ENCODE measurements around the gene CCDC201.
"Not testable (repeated sequence)": the region's sequence is repeated elsewhere in the genome, so short reads cannot be mapped to it uniquely, and the experiment has no call there.

CCDC201 gene

GRCh38 chr7:45873355-45873754 is 473 bp upstream of the CCDC201 start:
- TF ChIP-seq EZH2 (IDR thresholded peaks at IDR 0.05) (no peak), FOXP2 (optimal IDR thresholded peaks at IDR 0.05; ENCODE audit: control extremely low read depth, extremely low read length, insufficient read depth) (no peak), POLR2AphosphoS5 (IDR thresholded peaks at IDR 0.05; ENCODE audit: borderline replicate concordance, low read depth, low read length) (no peak)
- no peak overlapping the region for H3K27ac ChIP-seq
- no peaks in the 10 kb centered on the region for H3K36me3 ChIP-seq (ENCODE audit: insufficient read depth, low read length)
- H3K9me3 ChIP-seq (ENCODE audit: low read depth, low read length) = no peaks in the 10 kb centered on the region
- no peak overlapping the region for H3K4me3 ChIP-seq
- DNase-seq (ENCODE audit: low read depth, low spot score) = no peak
- no peak overlapping the region for H3K9ac ChIP-seq (ENCODE audit: insufficient read length)

- no peak for TF ChIP-seq EZH2 (IDR thresholded peaks at IDR 0.05)
- TF ChIP-seq POLR2AphosphoS5 (IDR thresholded peaks at IDR 0.05; ENCODE audit: borderline replicate concordance, low read depth, low read length) = no peak
- no peak for TF ChIP-seq FOXP2 (optimal IDR thresholded peaks at IDR 0.05; ENCODE audit: control extremely low read depth, extremely low read length, insufficient read depth)
- Histone ChIP-seq H3K36me3 (ENCODE audit: insufficient read depth, low read length) (no peaks in the 10 kb centered on the region), H3K9me3 (ENCODE audit: low read depth, low read length) (no peaks in the 10 kb centered on the region), H3K4me3 (no peak overlapping the region), H3K27ac (no peak overlapping the region), H3K9ac (ENCODE audit: insufficient read length) (no peak overlapping the region)
- DNase-seq (ENCODE audit: low read depth, low spot score) = no peak
These were observed 507 bp downstream of the CCDC201 start for GRCh38 chr7:45872116-45873034.

- Histone ChIP-seq H3K36me3 (ENCODE audit: insufficient read depth, low read length) (no peaks in the 10 kb centered on the region), H3K4me3 (no peak overlapping the region), H3K9ac (ENCODE audit: insufficient read length) (no peak overlapping the region), H3K9me3 (ENCODE audit: low read depth, low read length) (no peaks in the 10 kb centered on the region), H3K27ac (no peak overlapping the region)
- DNase-seq (ENCODE audit: low read depth, low spot score) = no peak
- TF ChIP-seq FOXP2 (optimal IDR thresholded peaks at IDR 0.05; ENCODE audit: control extremely low read depth, extremely low read length, insufficient read depth) = no peak
- TF ChIP-seq POLR2AphosphoS5 (IDR thresholded peaks at IDR 0.05; ENCODE audit: borderline replicate concordance, low read depth, low read length) = no peak
- TF ChIP-seq EZH2 (IDR thresholded peaks at IDR 0.05) = no peak
These were observed 3.5 kb downstream of the CCDC201 start for GRCh38 chr7:45869426-45869825.

GRCh38 chr7:45867471-45867870 is 5.4 kb downstream of the CCDC201 start:
- no peak overlapping the region for H3K9ac ChIP-seq (ENCODE audit: insufficient read length)
- H3K4me3 ChIP-seq = no peak overlapping the region
- no peak for TF ChIP-seq POLR2AphosphoS5 (IDR thresholded peaks at IDR 0.05; ENCODE audit: borderline replicate concordance, low read depth, low read length)
- no peaks in the 10 kb centered on the region for H3K36me3 ChIP-seq (ENCODE audit: insufficient read depth, low read length)
- no peaks in the 10 kb centered on the region for H3K9me3 ChIP-seq (ENCODE audit: low read depth, low read length)
- DNase-seq (ENCODE audit: low read depth, low spot score) = no peak
- H3K27ac ChIP-seq = no peak overlapping the region

GRCh38 chr7:45865594-45866410 is 7.1 kb downstream of the CCDC201 start:
- H3K4me3 ChIP-seq = no peak overlapping the region
- TF ChIP-seq FOXP2 (optimal IDR thresholded peaks at IDR 0.05; ENCODE audit: control extremely low read depth, extremely low read length, insufficient read depth) = no peak
- no peak for TF ChIP-seq POLR2AphosphoS5 (IDR thresholded peaks at IDR 0.05; ENCODE audit: borderline replicate concordance, low read depth, low read length)
- no peak for TF ChIP-seq EZH2 (IDR thresholded peaks at IDR 0.05)
- no peak overlapping the region for H3K27ac ChIP-seq
- H3K9ac ChIP-seq (ENCODE audit: insufficient read length) = no peak overlapping the region
- H3K36me3 ChIP-seq (ENCODE audit: insufficient read depth, low read length) = no peaks in the 10 kb centered on the region
- H3K9me3 ChIP-seq (ENCODE audit: low read depth, low read length) = no peaks in the 10 kb centered on the region
- DNase-seq (ENCODE audit: low read depth, low spot score) = no peak

- H3K4me3 ChIP-seq = no peak overlapping the region
These were observed 9.2 kb downstream of the CCDC201 start for GRCh38 chr7:45863715-45864114.

GRCh38 chr7:45856888-45857287 is 16.0 kb downstream of the CCDC201 start:
- not testable (repeated sequence) for H3K4me3 ChIP-seq; H3K9ac ChIP-seq (ENCODE audit: insufficient read length); H3K9me3 ChIP-seq (ENCODE audit: low read depth, low read length); DNase-seq (ENCODE audit: low read depth, low spot score); H3K27ac ChIP-seq; H3K36me3 ChIP-seq (ENCODE audit: insufficient read depth, low read length)

More at GRCh38 chr7:45863715-45864114, 9.2 kb downstream of the CCDC201 start:
- TF ChIP-seq EZH2 (IDR thresholded peaks at IDR 0.05) = no peak
- no peak for TF ChIP-seq FOXP2 (optimal IDR thresholded peaks at IDR 0.05; ENCODE audit: control extremely low read depth, extremely low read length, insufficient read depth)
- no peak for TF ChIP-seq POLR2AphosphoS5 (IDR thresholded peaks at IDR 0.05; ENCODE audit: borderline replicate concordance, low read depth, low read length)
- Histone ChIP-seq H3K9ac (ENCODE audit: insufficient read length) (no peak overlapping the region), H3K27ac (no peak overlapping the region), H3K36me3 (ENCODE audit: insufficient read depth, low read length) (no peaks in the 10 kb centered on the region), H3K9me3 (ENCODE audit: low read depth, low read length) (no peaks in the 10 kb centered on the region)
- DNase-seq (ENCODE audit: low read depth, low spot score) = no peak

GRCh38 chr7:45855680-45856079 is 17.2 kb downstream of the CCDC201 start:
- not testable (repeated sequence) for H3K4me3 ChIP-seq; H3K36me3 ChIP-seq (ENCODE audit: insufficient read depth, low read length); H3K9me3 ChIP-seq (ENCODE audit: low read depth, low read length); DNase-seq (ENCODE audit: low read depth, low spot score); H3K9ac ChIP-seq (ENCODE audit: insufficient read length); H3K27ac ChIP-seq

- not testable (repeated sequence) for DNase-seq (ENCODE audit: low read depth, low spot score); H3K9ac ChIP-seq (ENCODE audit: insufficient read length); H3K36me3 ChIP-seq (ENCODE audit: insufficient read depth, low read length); H3K27ac ChIP-seq; H3K9me3 ChIP-seq (ENCODE audit: low read depth, low read length); H3K4me3 ChIP-seq
These were observed 19.4 kb downstream of the CCDC201 start for GRCh38 chr7:45853491-45853890.

GRCh38 chr7:45852984-45853383 is 19.9 kb downstream of the CCDC201 start:
- not testable (repeated sequence) for H3K4me3 ChIP-seq; H3K27ac ChIP-seq; H3K9ac ChIP-seq (ENCODE audit: insufficient read length); H3K36me3 ChIP-seq (ENCODE audit: insufficient read depth, low read length); DNase-seq (ENCODE audit: low read depth, low spot score); H3K9me3 ChIP-seq (ENCODE audit: low read depth, low read length)

GRCh38 chr7:45848734-45849133 is 24.1 kb downstream of the CCDC201 start:
- not testable (repeated sequence) for H3K9me3 ChIP-seq (ENCODE audit: low read depth, low read length); H3K9ac ChIP-seq (ENCODE audit: insufficient read length); H3K36me3 ChIP-seq (ENCODE audit: insufficient read depth, low read length); H3K4me3 ChIP-seq; DNase-seq (ENCODE audit: low read depth, low spot score); H3K27ac ChIP-seq

- H3K9me3 ChIP-seq (ENCODE audit: low read depth, low read length); H3K9ac ChIP-seq (ENCODE audit: insufficient read length); H3K27ac ChIP-seq; H3K36me3 ChIP-seq (ENCODE audit: insufficient read depth, low read length); DNase-seq (ENCODE audit: low read depth, low spot score); H3K4me3 ChIP-seq: not testable (repeated sequence)
These were observed 26.3 kb downstream of the CCDC201 start for GRCh38 chr7:45846536-45846935.
